GM12864 (cell line): ENCODE data around the gene KLHL5.
"Not testable (repeated sequence)": the region's sequence is repeated elsewhere in the genome, so short reads cannot be mapped to it uniquely, and the experiment has no call there.

Experiments
- DNase-seq: peaks from one replicate; pipeline ENCODE4 v3.0.0-alpha.2; 2011; ENCODE audit warnings: low read depth
- H3K4me3 ChIP-seq: 2 replicates; pipeline ENCODE4 v1.5.1; 2011; ENCODE audit warnings: mild to moderate bottlenecking, low read depth, low read length, control low read depth
- TF ChIP-seq, protein P1 (sequence below): IDR thresholded peaks from 2 replicates; pipeline ENCODE4 v1.5.1; 2011; ENCODE audit warnings: low read depth, mild to moderate bottlenecking, moderate library complexity, low read length, control low read depth, inconsistent platforms; ENCODE audit errors: missing control alignments

Gene KLHL5

DNA sequence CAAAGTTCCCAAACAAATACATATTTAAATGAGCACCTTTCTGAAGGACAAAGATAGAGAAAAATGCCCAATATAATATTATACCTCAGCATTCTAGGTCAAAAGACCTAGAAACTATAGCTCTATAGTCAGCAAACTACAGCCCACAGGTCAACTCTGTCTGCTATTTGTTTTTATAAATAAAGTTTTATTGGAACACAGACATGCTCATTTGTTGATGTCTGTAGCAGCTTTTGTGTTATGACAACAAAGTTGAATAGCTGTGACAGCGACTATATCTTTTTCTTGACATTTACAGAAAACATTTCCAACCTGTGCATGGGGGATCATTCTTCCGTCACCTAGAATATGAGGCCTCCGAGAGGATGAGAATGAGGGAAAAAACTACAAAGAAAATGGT, 71.6 kb downstream of the KLHL5 start:
- TF ChIP-seq, protein P1, sequence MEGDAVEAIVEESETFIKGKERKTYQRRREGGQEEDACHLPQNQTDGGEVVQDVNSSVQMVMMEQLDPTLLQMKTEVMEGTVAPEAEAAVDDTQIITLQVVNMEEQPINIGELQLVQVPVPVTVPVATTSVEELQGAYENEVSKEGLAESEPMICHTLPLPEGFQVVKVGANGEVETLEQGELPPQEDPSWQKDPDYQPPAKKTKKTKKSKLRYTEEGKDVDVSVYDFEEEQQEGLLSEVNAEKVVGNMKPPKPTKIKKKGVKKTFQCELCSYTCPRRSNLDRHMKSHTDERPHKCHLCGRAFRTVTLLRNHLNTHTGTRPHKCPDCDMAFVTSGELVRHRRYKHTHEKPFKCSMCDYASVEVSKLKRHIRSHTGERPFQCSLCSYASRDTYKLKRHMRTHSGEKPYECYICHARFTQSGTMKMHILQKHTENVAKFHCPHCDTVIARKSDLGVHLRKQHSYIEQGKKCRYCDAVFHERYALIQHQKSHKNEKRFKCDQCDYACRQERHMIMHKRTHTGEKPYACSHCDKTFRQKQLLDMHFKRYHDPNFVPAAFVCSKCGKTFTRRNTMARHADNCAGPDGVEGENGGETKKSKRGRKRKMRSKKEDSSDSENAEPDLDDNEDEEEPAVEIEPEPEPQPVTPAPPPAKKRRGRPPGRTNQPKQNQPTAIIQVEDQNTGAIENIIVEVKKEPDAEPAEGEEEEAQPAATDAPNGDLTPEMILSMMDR: no peak
- DNase-seq: no peak
- no peak overlapping the region for H3K4me3 ChIP-seq

DNA sequence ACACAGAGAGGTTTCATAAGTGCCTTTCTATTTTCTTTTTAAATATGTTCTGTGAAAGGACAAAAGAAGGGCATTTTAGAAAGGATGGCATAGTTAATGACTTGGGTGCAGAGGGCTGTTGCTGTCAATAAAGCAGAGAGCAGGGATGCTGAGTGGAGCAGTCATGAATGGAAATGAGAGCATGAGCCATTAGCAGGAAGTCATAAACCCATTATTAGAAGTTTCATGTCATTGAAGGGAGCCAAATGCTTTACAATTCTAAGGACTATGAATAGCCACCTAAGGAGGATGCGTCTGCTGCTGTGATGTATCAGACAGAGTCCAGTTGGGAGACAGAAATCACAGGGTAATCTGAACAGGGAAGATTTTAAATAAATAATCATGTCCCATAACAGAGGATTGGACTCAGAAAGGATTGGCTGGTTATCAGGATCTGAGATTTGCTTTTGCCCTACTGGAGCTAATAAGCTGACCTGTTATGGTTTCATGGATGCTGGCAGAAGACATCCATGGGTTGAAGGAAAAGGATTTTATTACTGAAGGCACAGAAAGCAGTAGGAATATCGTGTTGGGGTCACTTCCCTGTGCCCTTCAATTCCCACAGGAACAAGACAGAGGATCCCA, 72.8 kb downstream of the KLHL5 start:
- DNase-seq: no peak
- TF ChIP-seq, protein P1: no peak
- no peak overlapping the region for H3K4me3 ChIP-seq

DNA sequence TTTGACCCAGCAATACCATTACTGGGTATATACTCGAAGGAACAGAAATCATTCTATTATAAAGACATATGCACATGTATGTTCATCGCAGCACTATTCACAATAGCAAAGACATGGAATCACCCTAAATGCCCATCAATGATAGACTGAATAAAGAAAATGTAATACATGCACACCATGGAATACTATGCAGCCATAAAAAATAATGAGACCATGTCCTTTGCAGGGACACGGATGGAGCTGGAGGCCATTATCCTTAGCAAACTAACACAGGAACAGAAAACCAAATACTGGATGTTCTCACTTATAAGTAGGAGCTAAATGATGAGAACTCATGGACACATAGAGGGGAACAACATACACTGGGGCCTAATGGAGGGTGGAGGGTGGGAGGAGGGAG, 76.2 kb downstream of the KLHL5 start:
- not testable (repeated sequence) for DNase-seq, H3K4me3 ChIP-seq

DNA sequence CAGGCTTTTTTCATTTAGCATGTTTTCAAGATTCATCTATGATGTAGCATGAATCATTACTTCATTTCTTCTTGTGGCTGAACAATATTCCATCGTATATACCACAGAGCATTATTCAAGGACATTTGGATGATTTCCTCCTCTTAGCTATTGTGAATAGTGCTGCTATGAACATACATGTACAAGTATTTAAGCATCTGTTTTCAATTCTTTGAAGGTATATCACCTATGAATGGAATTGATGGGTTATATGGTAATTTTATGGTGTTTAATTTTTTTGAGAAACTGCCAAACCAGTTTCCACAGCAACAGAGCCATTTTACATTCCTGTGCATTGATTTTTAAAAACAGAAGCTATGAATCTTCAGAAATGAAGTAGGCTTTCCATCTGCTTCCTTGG, 84.2 kb downstream of the KLHL5 start:
- TF ChIP-seq, protein P1: no peak
- no peak overlapping the region for H3K4me3 ChIP-seq
- DNase-seq: no peak

DNA sequence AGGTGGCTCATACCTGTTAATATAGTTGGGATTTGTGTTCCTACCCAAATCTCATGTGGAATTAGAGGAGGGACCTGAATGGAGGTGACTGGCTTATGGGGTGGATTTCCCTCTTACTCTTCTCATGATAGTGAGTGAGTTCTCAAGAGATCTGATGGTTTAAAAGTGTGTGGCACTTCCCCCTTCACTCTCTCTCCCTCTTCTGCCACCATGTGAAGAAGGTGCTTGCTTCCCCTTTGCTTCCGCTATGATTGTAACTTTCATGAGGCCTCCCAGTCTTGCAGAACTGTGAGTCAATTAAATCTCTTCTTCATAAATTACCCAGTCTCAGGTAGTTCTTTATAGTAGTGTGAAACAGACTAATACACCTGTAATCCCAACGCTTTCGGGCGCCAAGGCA, 92.0 kb downstream of the KLHL5 start:
- no peak for DNase-seq
- no peak overlapping the region for H3K4me3 ChIP-seq
- TF ChIP-seq, protein P1: no peak

DNA sequence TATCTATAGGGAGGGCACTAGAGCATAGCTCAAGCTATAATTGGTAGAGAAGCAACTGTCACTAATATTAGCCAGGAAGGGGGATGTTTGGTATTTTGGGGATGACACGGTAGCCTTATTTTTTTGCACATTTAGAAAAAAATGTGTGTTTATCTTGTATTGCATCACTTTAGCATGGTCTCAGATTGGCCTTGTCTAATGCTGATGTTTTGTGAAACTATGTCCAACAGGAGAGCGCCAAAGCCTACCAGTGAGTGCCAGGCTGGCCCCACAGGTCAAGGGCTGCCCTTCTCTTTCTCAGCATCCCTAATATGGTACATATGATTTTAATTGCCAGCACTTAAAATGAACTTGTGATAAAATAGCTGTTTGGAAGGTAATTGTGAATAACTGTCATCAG, 95.5 kb downstream of the KLHL5 start:
- DNase-seq: no peak
- TF ChIP-seq, protein P1: no peak
- H3K4me3 ChIP-seq: no peak overlapping the region

DNA sequence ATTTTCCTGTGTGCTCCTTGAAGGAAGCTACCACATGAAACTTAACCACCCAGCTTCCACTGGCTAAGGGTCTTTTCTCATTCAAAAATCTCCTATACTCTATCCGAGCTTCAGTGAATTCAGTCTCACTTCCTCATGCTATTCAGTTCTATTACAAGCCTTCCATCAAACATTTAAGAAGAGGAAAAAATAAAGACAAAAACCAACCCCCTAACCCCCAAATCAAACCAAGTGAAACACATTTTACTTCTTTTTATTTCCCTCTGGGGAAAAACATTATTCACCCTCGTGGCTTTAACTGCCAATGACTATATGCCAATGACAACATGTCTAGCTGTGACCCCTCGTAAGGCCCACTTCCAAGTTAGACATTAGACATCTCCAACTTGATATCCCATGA, 104.1 kb downstream of the KLHL5 start:
- no peak for DNase-seq
- TF ChIP-seq, protein P1: no peak

DNA sequence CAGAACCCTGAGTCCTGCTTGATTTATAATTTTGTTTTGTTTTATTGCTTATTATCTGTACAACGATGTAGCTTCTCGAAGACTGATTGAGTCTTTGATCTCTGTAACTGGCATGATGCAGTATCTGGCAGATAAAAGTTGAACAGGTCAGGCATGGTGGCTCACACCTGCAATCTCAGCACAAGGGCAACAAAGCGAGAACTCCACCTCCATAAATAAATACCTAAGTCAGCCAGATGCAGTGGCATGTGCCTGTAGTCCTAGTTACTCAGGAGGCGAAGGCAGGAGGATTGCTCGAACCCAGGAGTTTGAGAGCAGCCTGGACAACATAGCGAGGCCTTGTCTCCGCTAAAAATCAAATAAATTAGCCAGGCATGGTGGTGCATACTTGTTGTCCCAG, 104.6 kb downstream of the KLHL5 start:
- TF ChIP-seq, protein P1: no peak
- no peak overlapping the region; the same call in 1 of the 2 replicates for H3K4me3 ChIP-seq
- no peak for DNase-seq

More for the DNA sequence above, 104.1 kb downstream of the KLHL5 start:
- H3K4me3 ChIP-seq: no peak overlapping the region
